NCI-H187 (cell line): ENCODE data around the gene MCF2L.

Source experiments
- DNase-seq, 2 experiments: peaks; one replicate each; lab custom pipeline; 2025; lab: John Stamatoyannopoulos, UW

The MCF2L gene

DNA sequence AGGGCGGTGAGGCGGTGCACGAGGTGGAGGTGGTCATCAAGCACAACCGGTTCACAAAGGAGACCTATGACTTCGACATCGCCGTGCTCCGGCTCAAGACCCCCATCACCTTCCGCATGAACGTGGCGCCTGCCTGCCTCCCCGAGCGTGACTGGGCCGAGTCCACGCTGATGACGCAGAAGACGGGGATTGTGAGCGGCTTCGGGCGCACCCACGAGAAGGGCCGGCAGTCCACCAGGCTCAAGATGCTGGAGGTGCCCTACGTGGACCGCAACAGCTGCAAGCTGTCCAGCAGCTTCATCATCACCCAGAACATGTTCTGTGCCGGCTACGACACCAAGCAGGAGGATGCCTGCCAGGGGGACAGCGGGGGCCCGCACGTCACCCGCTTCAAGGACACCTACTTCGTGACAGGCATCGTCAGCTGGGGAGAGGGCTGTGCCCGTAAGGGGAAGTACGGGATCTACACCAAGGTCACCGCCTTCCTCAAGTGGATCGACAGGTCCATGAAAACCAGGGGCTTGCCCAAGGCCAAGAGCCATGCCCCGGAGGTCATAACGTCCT is 180.0 kb downstream of the MCF2L start:
- no peak for DNase-seq
